Sigmoid colon (tissue), 7 donors: ENCODE data around the gene GRID2. TPM values are rescaled to one million over a fixed set of nuclear protein-coding genes. Genes with fewer than 3 reads are reported as not detected.

Experiments used
- DNase-seq: peaks from one replicate; pipeline ENCODE4 v3.0.0-alpha.2; 2019
- H3K27ac ChIP-seq, 4 donors: fragments of 200-600 bp; sonication (generic); one replicate each; pipeline ENCODE4 v1.5.1; 2016 to 2019; ENCODE audit warnings: mild to moderate bottlenecking in 1 of 4
- H3K27me3 ChIP-seq, 3 donors: fragments of 200-600 bp; sonication (generic); one replicate each; pipeline ENCODE4 v1.5.1; 2019; ENCODE audit warnings: mild to moderate bottlenecking in 1 of 3
- H3K36me3 ChIP-seq, 4 donors: fragments of 200-600 bp; sonication (generic); one replicate each; pipeline ENCODE4 v1.5.1; 2016 to 2019
- H3K4me1 ChIP-seq, 4 donors: fragments of 200-600 bp; sonication (generic); one replicate each; pipeline ENCODE4 v1.5.1; 2017 to 2019
- H3K4me3 ChIP-seq, 4 donors: fragments of 200-600 bp; sonication (generic); one replicate each; pipeline ENCODE4 v1.5.1; 2017 to 2019; ENCODE audit warnings: mild to moderate bottlenecking in 2 of 4, moderate library complexity in 1 of 4
- H3K9me3 ChIP-seq, 4 donors: fragments of 200-600 bp in 3 of 4; sonication (generic) in 3 of 4; one replicate each; pipeline versions ENCODE4 v1.5.1 to v1.6.1; 2013 to 2019
- CTCF ChIP-seq, 4 experiments: fragments of 450-650 bp in 3 of 4; fragments of 200-600 bp in 1 of 4; IDR thresholded peaks; one replicate each; pipeline ENCODE4 v1.5.1; 2016 to 2019; ENCODE audit warnings: antibody characterized with exemption in 4 of 4, mild to moderate bottlenecking in 3 of 4, moderate library complexity in 2 of 4
- EP300 ChIP-seq, 4 donors: sonication (generic); formaldehyde crosslinking; IDR thresholded peaks; one replicate each; pipeline ENCODE4 v1.6.1; 2017; ENCODE audit warnings: antibody characterized with exemption in 4 of 4
- POLR2A ChIP-seq, 2 donors: fragments of 450-650 bp; IDR thresholded peaks; one replicate each; pipeline ENCODE4 v1.6.1; 2016; ENCODE audit warnings: antibody characterized with exemption in 2 of 2, mild to moderate bottlenecking in 2 of 2, moderate library complexity in 2 of 2
- POLR2AphosphoS5 ChIP-seq, 4 donors: sonication (generic); formaldehyde crosslinking; IDR thresholded peaks; one replicate each; pipeline ENCODE4 v1.6.1; 2017; ENCODE audit warnings: antibody characterized with exemption in 4 of 4
- WGBS, 2 donors: extraction: QIAGEN DNeasy Blood & Tissue Kit; methylation state at CpG; one replicate each; pipeline ENCODE4 v1.1.7; 2013; 5-methylcytosine and 5-hydroxymethylcytosine counted together
- intact Hi-C: fragments of 100-400 bp; cut with DNase I; formaldehyde crosslinking; loops from one replicate; pipeline ENCODE4 v1.15.1; 2023
- polyA plus RNA-seq, 3 donors: library from polyadenylated mRNA; stranded (reverse); fragments of 200-250 nt; gene quantifications; one replicate each; pipeline ENCODE4 v1.2.3, GENCODE V29; 2013
- total RNA-seq, 4 donors: library from RNA; depleted of rRNA; stranded (reverse); fragments of >200 nt; gene quantifications; one replicate each; pipeline ENCODE4 v1.1.0, GENCODE V29; 2016
- donor health status: healthy with polysubstance abuse.
- donor health status: Bipolar disorder and iron deficiency.
- donor health status: healthy.

Gene GRID2
- total and polyA plus RNA-seq, 7 donors: 0.04 to 1.9 (median 0.28) TPM; not detected in 2

DNA sequence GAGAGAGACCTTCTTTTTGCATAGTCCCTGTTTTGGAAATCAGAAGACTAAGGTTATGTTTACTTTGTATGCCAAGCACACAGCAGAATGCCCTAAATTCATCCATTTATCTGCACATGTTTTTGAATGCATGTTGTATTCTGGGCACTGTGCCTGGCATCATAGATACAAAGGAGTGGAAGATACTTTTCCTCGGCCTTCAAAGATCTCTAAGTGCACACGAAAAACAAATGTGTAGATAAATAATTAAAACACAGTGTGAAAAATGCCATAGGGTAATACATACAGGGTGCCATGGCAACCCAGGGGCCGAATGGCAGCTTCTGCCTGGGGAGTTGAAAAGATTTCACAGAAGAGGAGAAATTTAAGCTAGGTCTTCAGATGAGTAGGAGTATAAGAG, 1134.2 kb downstream of the GRID2 start:
- Histone ChIP-seq H3K27ac (no peak overlapping the region), H3K27me3 (no peaks in the 10 kb centered on the region), H3K4me3 (no peak overlapping the region), H3K4me1 (no peaks in the 10 kb centered on the region), H3K9me3 (no peaks in the 10 kb centered on the region), H3K36me3 (no peaks in the 10 kb centered on the region)
- 62 to 88% methylated on average over 3 of the region's 3 CpGs for WGBS, 2 donors
- intact Hi-C loops: no loop called here
- TF ChIP-seq POLR2A (IDR thresholded peaks at IDR 0.05) (no peak), CTCF (IDR thresholded peaks at IDR 0.05) (no peak), POLR2AphosphoS5 (IDR thresholded peaks at IDR 0.05) (no peak), EP300 (IDR thresholded peaks at IDR 0.05) (no peak)
- DNase-seq: no peak

GRCh38 chr4:93444860-93445259, 1141.1 kb downstream of the GRID2 start:
- no peak for TF ChIP-seq CTCF (IDR thresholded peaks at IDR 0.05)
- no peak for TF ChIP-seq POLR2A (IDR thresholded peaks at IDR 0.05)
- no peak for TF ChIP-seq POLR2AphosphoS5 (IDR thresholded peaks at IDR 0.05)
- TF ChIP-seq EP300 (IDR thresholded peaks at IDR 0.05): no peak
- Histone ChIP-seq H3K4me3 (no peak overlapping the region), H3K27ac (no peak overlapping the region), H3K36me3 (no peaks in the 10 kb centered on the region), H3K27me3 (no peaks in the 10 kb centered on the region), H3K4me1 (no peaks in the 10 kb centered on the region), H3K9me3 (no peaks in the 10 kb centered on the region)
- 83 to 95% methylated on average over 1 of the region's 1 CpG for WGBS, 2 donors
- DNase-seq: no peak
- intact Hi-C loops: no loop called here

DNA sequence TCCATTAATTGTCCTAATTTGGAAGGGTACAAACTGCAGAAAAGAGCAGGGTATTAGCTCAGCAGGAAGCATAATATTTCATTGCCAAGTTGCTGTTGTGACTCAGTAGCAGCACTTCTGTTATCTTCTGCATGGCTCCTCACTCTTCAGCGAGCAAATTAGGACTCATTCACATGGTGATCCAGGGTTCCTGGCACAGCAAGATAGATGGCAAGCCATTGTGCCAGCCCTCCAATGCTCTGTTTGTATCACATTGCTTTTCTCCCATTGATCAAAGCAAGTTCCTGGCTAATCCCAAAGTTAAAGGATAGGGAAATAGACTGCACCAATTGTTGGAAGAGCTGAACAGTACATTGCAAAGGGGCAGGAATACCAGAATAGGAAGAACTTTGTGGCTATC, 1142.3 kb downstream of the GRID2 start:
- 83 to 84% methylated on average over 1 of the region's 1 CpG for WGBS, 2 donors
- Histone ChIP-seq H3K27ac (no peak overlapping the region), H3K27me3 (no peaks in the 10 kb centered on the region), H3K9me3 (no peaks in the 10 kb centered on the region), H3K4me3 (no peak overlapping the region), H3K36me3 (no peaks in the 10 kb centered on the region), H3K4me1 (no peaks in the 10 kb centered on the region)
- TF ChIP-seq EP300 (IDR thresholded peaks at IDR 0.05) (no peak), POLR2AphosphoS5 (IDR thresholded peaks at IDR 0.05) (no peak), CTCF (IDR thresholded peaks at IDR 0.05) (no peak), POLR2A (IDR thresholded peaks at IDR 0.05) (no peak)
- no peak for DNase-seq
- intact Hi-C loops: no loop called here

DNA sequence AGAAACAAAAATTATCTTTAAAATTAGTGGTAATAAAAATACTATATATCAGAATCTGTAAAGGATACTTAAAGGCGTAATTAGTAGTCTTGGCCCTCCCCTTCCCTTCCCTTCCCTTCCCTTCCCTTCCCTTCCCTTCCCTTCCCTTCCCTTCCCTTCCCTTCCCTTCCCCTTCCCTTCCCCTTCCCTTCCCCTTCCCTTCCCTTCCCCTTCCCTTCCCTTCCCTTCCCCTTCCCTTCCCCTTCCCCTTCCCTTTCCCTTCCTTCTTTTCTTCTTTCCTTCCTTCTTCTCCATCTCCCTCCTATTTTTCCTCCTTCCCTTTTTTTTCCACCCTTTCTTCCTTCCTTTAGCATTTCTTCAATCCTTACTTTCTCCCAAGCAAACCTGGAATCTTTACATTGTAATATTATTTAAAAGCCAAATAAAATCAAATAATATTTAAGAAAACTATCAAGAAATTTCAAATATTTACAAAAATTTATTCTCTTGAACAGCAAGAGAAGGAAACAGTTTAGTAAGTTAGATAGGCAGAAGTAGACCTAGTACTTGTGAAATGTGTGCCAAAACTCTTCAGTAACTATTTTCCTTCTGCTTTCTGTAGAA, 1145.0 kb downstream of the GRID2 start:
- no peaks in the 10 kb centered on the region for H3K36me3 ChIP-seq
- H3K4me1 ChIP-seq: no peaks in the 10 kb centered on the region
- no peak for DNase-seq
- TF ChIP-seq POLR2AphosphoS5 (IDR thresholded peaks at IDR 0.05) (no peak), POLR2A (IDR thresholded peaks at IDR 0.05) (no peak), CTCF (IDR thresholded peaks at IDR 0.05) (no peak), EP300 (IDR thresholded peaks at IDR 0.05) (no peak)
- H3K27ac ChIP-seq: no peak overlapping the region
- H3K4me3 ChIP-seq: no peak overlapping the region
- no peaks in the 10 kb centered on the region for H3K9me3 ChIP-seq
- intact Hi-C loops: no loop called here
- 88 to 94% methylated on average over 1 of the region's 1 CpG for WGBS, 2 donors
- no peaks in the 10 kb centered on the region for H3K27me3 ChIP-seq

DNA sequence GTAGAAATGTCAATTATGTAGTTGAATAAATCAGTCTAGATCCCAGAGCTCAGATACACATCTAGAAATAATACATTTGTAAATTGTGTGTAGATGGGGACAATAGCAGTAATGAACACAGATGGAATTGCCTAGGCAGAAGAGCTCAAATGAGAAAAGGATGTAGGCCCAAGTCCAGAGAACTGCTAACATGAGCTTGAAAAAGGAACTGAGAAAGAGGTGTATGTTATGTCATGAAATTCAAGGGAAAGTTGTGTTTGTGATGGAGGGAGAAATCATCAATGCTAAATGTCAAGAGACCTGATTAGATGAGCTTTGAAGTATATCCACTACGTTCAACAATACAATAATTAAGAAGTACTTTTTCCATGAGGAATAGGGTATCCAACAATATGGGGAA, 1148.2 kb downstream of the GRID2 start:
- Histone ChIP-seq H3K27ac (no peak overlapping the region), H3K9me3 (no peaks in the 10 kb centered on the region), H3K4me1 (no peaks in the 10 kb centered on the region), H3K36me3 (no peaks in the 10 kb centered on the region), H3K27me3 (no peaks in the 10 kb centered on the region), H3K4me3 (no peak overlapping the region)
- TF ChIP-seq POLR2AphosphoS5 (IDR thresholded peaks at IDR 0.05): no peak
- no peak for TF ChIP-seq EP300 (IDR thresholded peaks at IDR 0.05)
- TF ChIP-seq CTCF (IDR thresholded peaks at IDR 0.05): no peak
- no peak for TF ChIP-seq POLR2A (IDR thresholded peaks at IDR 0.05)
- DNase-seq: no peak
- 77 to 83% methylated on average over 1 of the region's 1 CpG for WGBS, 2 donors
- intact Hi-C loops: no loop called here
